K562 (cell line): ENCODE results near the gene SLC24A4. TPM values are rescaled to one million over a fixed set of nuclear protein-coding genes. Genes with fewer than 3 reads are reported as not detected.

Source experiments
- ATAC-seq: fragments of 200-7000 bp; cut with Tn5 transposase; 3 replicates; pipeline ENCODE4 v1.9.1; 2020; ENCODE audit warnings: moderate library complexity
- BruUV-seq: library from RNA; stranded (reverse); fragments of 400-500 nt; replicated peaks from 2 replicates; lab custom pipeline; 2021; lab: Mats Ljungman, UMichigan
- CTCF ChIA-PET: fragments of 300-600 bp; formaldehyde crosslinking; extraction: SDS; loops from one replicate; lab custom pipeline; 2021; ENCODE audit warnings: low intra/inter-chr PET ratio; lab: Yijun Ruan, JAX
- POLR2A ChIA-PET: fragments of 300-600, 350-650 bp; sonication (Branson Sonifier 250); formaldehyde crosslinking; extraction: SDS; loops from one replicate; lab custom pipeline; 2021; ENCODE audit warnings: antibody characterized with exemption, inconsistent platforms; lab: Yijun Ruan, JAX
- DNase-seq, 4 experiments: peaks; one replicate each; pipeline versions ENCODE4 v3.0.0 to v3.0.0-alpha.2; 2011 to 2018; ENCODE audit warnings: low spot score in 3 of 4, mixed read lengths in 3 of 4; ENCODE audit errors: extremely low read depth in 1 of 4
- FAIRE-seq: peaks from 2 replicates; lab custom pipeline; 2011; peaks lifted over from hg19 to GRCh38; lab: Jason Lieb, UNC
- H2AFZ ChIP-seq: 2 replicates; pipeline ENCODE4 v1.6.0; 2011; ENCODE audit warnings: low read depth, low read length, control low read depth, inconsistent platforms
- H3K27ac ChIP-seq: fragments of 200-600 bp; 3 replicates; pipeline ENCODE4 v1.8.0; 2011; ENCODE audit warnings: low read depth, mild to moderate bottlenecking, control low read depth, inconsistent platforms, low read length, moderate library complexity, mixed read lengths; ENCODE audit errors: extremely low read depth
- H3K27me3 ChIP-seq, 2 experiments: fragments of 300-600 bp in 1 of 2; 2 replicates in 1 of 2; 3 replicates in 1 of 2; pipeline versions ENCODE4 v1.6.0 to v1.8.0; 2011; ENCODE audit warnings: inconsistent platforms in 2 of 2, low read length in 2 of 2, mild to moderate bottlenecking in 1 of 2, mixed read lengths in 1 of 2, moderate library complexity in 1 of 2; ENCODE audit not compliant: control insufficient read depth in 2 of 2, insufficient read depth in 2 of 2
- H3K36me3 ChIP-seq: fragments of 300-600 bp; 3 replicates; pipeline ENCODE4 v1.8.0; 2011; ENCODE audit warnings: mild to moderate bottlenecking, low read length, inconsistent platforms; ENCODE audit not compliant: control insufficient read depth, insufficient read depth
- H3K4me1 ChIP-seq, 2 experiments: fragments of 200-600 bp in 1 of 2; replicated peaks in 1 of 2; 2 replicates in 1 of 2; 3 replicates in 1 of 2; pipeline versions ENCODE4 v1.5.1 to v1.8.0; 2011; ENCODE audit warnings: inconsistent platforms in 2 of 2, low read length in 2 of 2, mild to moderate bottlenecking in 1 of 2, mixed read lengths in 1 of 2, moderate library complexity in 1 of 2; ENCODE audit not compliant: control insufficient read depth in 2 of 2, insufficient read depth in 2 of 2
- H3K4me2 ChIP-seq: 2 replicates; pipeline ENCODE4 v1.6.1; 2011; ENCODE audit warnings: low read length, control low read depth, inconsistent platforms, mixed read lengths; ENCODE audit not compliant: insufficient read depth
- H3K4me3 ChIP-seq: fragments of 200-600 bp; sonication (generic), shearing (Covaris generic); 2 replicates; pipeline ENCODE4 v1.5.1; 2016; ENCODE audit warnings: control low read depth, inconsistent platforms
- H3K79me2 ChIP-seq: fragments of 200-600 bp; 3 replicates; pipeline ENCODE4 v1.8.0; 2011; ENCODE audit warnings: low read length, inconsistent platforms; ENCODE audit not compliant: control insufficient read depth, insufficient read depth
- H3K9ac ChIP-seq, 2 experiments: 2 replicates each; pipeline versions ENCODE4 v1.6.0 to v1.6.1; 2011; ENCODE audit warnings: low read depth in 2 of 2, low read length in 2 of 2, control low read depth in 1 of 2, inconsistent platforms in 1 of 2, mild to moderate bottlenecking in 1 of 2, mixed read lengths in 1 of 2; ENCODE audit not compliant: insufficient read depth in 1 of 2
- H3K9me1 ChIP-seq: one replicate; pipeline ENCODE4 v1.6.0; 2011; ENCODE audit warnings: inconsistent platforms, mild to moderate bottlenecking, low read length, moderate library complexity; ENCODE audit not compliant: control insufficient read depth, insufficient read depth
- H3K9me3 ChIP-seq: replicated peaks from 2 replicates; pipeline ENCODE4 v1.5.1; 2011; ENCODE audit warnings: low read depth, low read length, inconsistent platforms; ENCODE audit not compliant: control insufficient read depth, insufficient read depth
- H4K20me1 ChIP-seq: replicated peaks from 2 replicates; pipeline ENCODE4 v1.6.1; 2011; ENCODE audit warnings: low read length, inconsistent platforms, mixed read lengths; ENCODE audit not compliant: control insufficient read depth, insufficient read depth
- AFF4 ChIP-seq: sonication (generic); formaldehyde crosslinking; IDR thresholded peaks from 2 replicates; pipeline ENCODE4 v1.8.0; 2023; ENCODE audit warnings: mild to moderate bottlenecking, missing genetic modification reagents
- CREM ChIP-seq: IDR thresholded peaks from 2 replicates; pipeline ENCODE4 v1.6.1; 2014; ENCODE audit warnings: antibody characterized with exemption, low read depth
- ELF2 ChIP-seq: fragments of 250-450 bp; sonication (Bioruptor Pico); IDR thresholded peaks from 2 replicates; pipeline ENCODE4 v1.5.0; 2021; ENCODE audit warnings: mild to moderate bottlenecking
- KHSRP ChIP-seq: fragments of 450-650 bp; IDR thresholded peaks from 2 replicates; pipeline ENCODE4 v1.6.1; 2017
- NR0B1 ChIP-seq: fragments of 450-650 bp; IDR thresholded peaks from one replicate; pipeline ENCODE4 v1.6.1; 2018; ENCODE audit warnings: mild to moderate bottlenecking, moderate library complexity; ENCODE audit not compliant: partially characterized antibody
- NRF1 ChIP-seq, 2 experiments: fragments of 450-650 bp; IDR thresholded peaks in 1 of 2; conservative IDR thresholded peaks in 1 of 2; 2 replicates each; pipeline ENCODE4 v1.6.1; 2014; ENCODE audit warnings: mild to moderate bottlenecking in 2 of 2
- PCBP2 ChIP-seq: fragments of 200-400 bp; formaldehyde crosslinking; IDR thresholded peaks from 2 replicates; pipeline ENCODE4 v1.6.1; 2018; ENCODE audit warnings: low read length, low read depth, mild to moderate bottlenecking, moderate library complexity; ENCODE audit not compliant: poor library complexity, severe bottlenecking
- PRMT5 ChIP-seq: sonication (generic); formaldehyde crosslinking; IDR thresholded peaks from 2 replicates; pipeline ENCODE4 v1.5.0; 2020; ENCODE audit warnings: missing genetic modification reagents
- RBM34 ChIP-seq: fragments of 200-400 bp; formaldehyde crosslinking; IDR thresholded peaks from 2 replicates; pipeline ENCODE4 v1.6.1; 2018; ENCODE audit warnings: low read length, borderline replicate concordance; ENCODE audit not compliant: insufficient read depth
- SAFB ChIP-seq: fragments of 200-400 bp; formaldehyde crosslinking; IDR thresholded peaks from 2 replicates; pipeline ENCODE4 v1.6.1; 2017; ENCODE audit warnings: low read depth, low read length, borderline replicate concordance
- SMAD2 ChIP-seq: fragments of 150-350 bp; IDR thresholded peaks from 2 replicates; pipeline ENCODE4 v1.6.1; 2014; ENCODE audit warnings: low read depth, mild to moderate bottlenecking, low read length
- SMAD4 ChIP-seq: fragments of 250-450 bp; sonication (Bioruptor Pico); conservative IDR thresholded peaks from 2 replicates; pipeline ENCODE4 v1.8.0; 2021; ENCODE audit warnings: inconsistent platforms, mild to moderate bottlenecking, moderate library complexity
- STAT6 ChIP-seq: sonication (generic); formaldehyde crosslinking; IDR thresholded peaks from 2 replicates; pipeline ENCODE4 v1.8.1; 2023; ENCODE audit warnings: mild to moderate bottlenecking, missing genetic modification reagents
- YBX1 ChIP-seq: fragments of 450-650 bp; IDR thresholded peaks from 2 replicates; pipeline ENCODE4 v1.7.1; 2016; ENCODE audit warnings: mild to moderate bottlenecking
- ZNF3 ChIP-seq: fragments of 250-450 bp; sonication (Bioruptor Pico); IDR thresholded peaks from 2 replicates; pipeline ENCODE4 v1.5.0; 2021; ENCODE audit warnings: mild to moderate bottlenecking, moderate library complexity
- whole genome bisulfite sequencing: fragments of 100-300 bp; shearing (Covaris generic); methylation state at CpG from one replicate; pipeline ENCODE4 v1.1.6; 2016; ENCODE audit warnings: low coverage, mixed read lengths; ENCODE audit not compliant: insufficient coverage; ENCODE audit errors: missing lambda C conversion rate; 5-methylcytosine and 5-hydroxymethylcytosine counted together
- in situ Hi-C: fragments of 300-500 bp; cut with MboI; formaldehyde crosslinking; loops from 4 replicates; pipeline ENCODE4 v1.15.0; 2018; ENCODE audit warnings: inconsistent platforms, mixed read lengths
- intact Hi-C: fragments of 100-400 bp; cut with micrococcal nuclease; formaldehyde crosslinking; loops from 2 replicates; pipeline ENCODE4 v1.14.2; 2022
- polyA plus RNA-seq, 8 experiments: library from polyadenylated mRNA; depleted of rRNA in 4 of 8; stranded (reverse) in 5 of 8; unstranded in 3 of 8; fragments of >200 nt; fragmentation: Nextera tagmentation in 2 of 8; fragmentation: Illumina TruSeq in 1 of 8; extraction: Ambion mirVana in 2 of 8; extraction: Trizol in 1 of 8; gene quantifications; 2 replicates each; pipeline versions ENCODE4 v1.2.1 to v1.2.3, GENCODE V29; 2011 to 2014; ENCODE audit warnings: inconsistent platforms in 1 of 8, missing spikeins in 1 of 8
- total RNA-seq, 7 experiments: library from RNA; depleted of rRNA in 6 of 7; stranded (reverse); fragments of >200 nt in 6 of 7; fragmentation: Illumina TruSeq in 2 of 7; extraction: Trizol in 2 of 7; gene quantifications; 2 replicates each; pipeline versions ENCODE4 v1.2.1 to v1.2.3, GENCODE V29; 2011 to 2021; ENCODE audit warnings: low replicate concordance in 1 of 7

Gene SLC24A4
- total and polyA plus RNA-seq, 9 of the 15 experiments (the other 6 are each of a cell fraction or from before 2014, with no cell fraction given), result not detected

GRCh38 chr14:92417759-92418158 lies 94.8 kb downstream of the SLC24A4 start:
- H3K9me1 ChIP-seq, result no peaks in the 10 kb centered on the region
- H3K27me3 ChIP-seq, result peaks cover 1 to 8% of the 10 kb centered on the region in 2 experiments; a peak in 2 of 5 replicates
- H2AFZ ChIP-seq, result no peak overlapping the region
- no peak overlapping the region for H3K9ac ChIP-seq
- DNase-seq (no peak), ATAC-seq (no peak), FAIRE-seq (no peak)
- no peaks in the 10 kb centered on the region for H3K79me2 ChIP-seq
- H3K9me3 ChIP-seq, result no peaks in the 10 kb centered on the region
- ChIA-PET CTCF (no interaction called here), POLR2A (no interaction called here)
- H3K36me3 ChIP-seq, result no peaks in the 10 kb centered on the region
- H4K20me1 ChIP-seq, result no peaks in the 10 kb centered on the region
- 0% methylated on average over 3 of the region's 3 CpGs for WGBS
- no TSS peak for BruUV-seq
- H3K4me2 ChIP-seq, result no peak overlapping the region
- H3K27ac ChIP-seq, result no peak overlapping the region
- no peaks in the 10 kb centered on the region for H3K4me1 ChIP-seq
- in situ Hi-C loops (no loop called here), intact Hi-C loops (no loop called here)
- no peak overlapping the region for H3K4me3 ChIP-seq
- no peak for TF ChIP-seq NRF1 (conservative IDR thresholded peaks at IDR 0.05 in 1 of 2, IDR thresholded peaks at IDR 0.05 in 1 of 2)
- TF ChIP-seq KHSRP, result no peak
- TF ChIP-seq ZNF3, result no peak
- no peak for TF ChIP-seq PCBP2
- TF ChIP-seq AFF4 (CRISPR knock-in tag), result no peak
- no peak for TF ChIP-seq NR0B1
- TF ChIP-seq ELF2, result no peak
- no peak for TF ChIP-seq YBX1
- no peak for TF ChIP-seq SMAD4 (CRISPR knock-in tag)
- TF ChIP-seq STAT6 (CRISPR knock-in tag), result no peak
- TF ChIP-seq SAFB, result no peak
- no peak for TF ChIP-seq RBM34
- TF ChIP-seq SMAD2, result no peak
- TF ChIP-seq PRMT5 (CRISPR knock-in tag), result no peak
- TF ChIP-seq CREM, result no peak
